Transverse colon (tissue), 3 donors: ENCODE results near the gene ENGASE.

Experiments
- EP300 ChIP-seq: sonication (generic); formaldehyde crosslinking; IDR thresholded peaks from one replicate; pipeline ENCODE4 v1.6.1; 2017; ENCODE audit warnings: antibody characterized with exemption, low read depth
- POLR2A ChIP-seq: fragments of 450-650 bp; IDR thresholded peaks from one replicate; pipeline ENCODE4 v1.6.1; 2016; ENCODE audit warnings: antibody characterized with exemption, mild to moderate bottlenecking, moderate library complexity
- TF ChIP-seq, protein P1 (sequence below), 5 experiments: fragments of 200-600 bp in 3 of 5; fragments of 450-650 bp in 2 of 5; sonication (generic) in 3 of 5; IDR thresholded peaks; 1 replicate in 2 of 5; 2 replicates in 3 of 5; pipeline ENCODE4 v1.5.1; 2016 to 2017; ENCODE audit warnings: antibody characterized with exemption in 5 of 5, inconsistent platforms in 3 of 5, mild to moderate bottlenecking in 2 of 5, moderate library complexity in 1 of 5

DNA sequence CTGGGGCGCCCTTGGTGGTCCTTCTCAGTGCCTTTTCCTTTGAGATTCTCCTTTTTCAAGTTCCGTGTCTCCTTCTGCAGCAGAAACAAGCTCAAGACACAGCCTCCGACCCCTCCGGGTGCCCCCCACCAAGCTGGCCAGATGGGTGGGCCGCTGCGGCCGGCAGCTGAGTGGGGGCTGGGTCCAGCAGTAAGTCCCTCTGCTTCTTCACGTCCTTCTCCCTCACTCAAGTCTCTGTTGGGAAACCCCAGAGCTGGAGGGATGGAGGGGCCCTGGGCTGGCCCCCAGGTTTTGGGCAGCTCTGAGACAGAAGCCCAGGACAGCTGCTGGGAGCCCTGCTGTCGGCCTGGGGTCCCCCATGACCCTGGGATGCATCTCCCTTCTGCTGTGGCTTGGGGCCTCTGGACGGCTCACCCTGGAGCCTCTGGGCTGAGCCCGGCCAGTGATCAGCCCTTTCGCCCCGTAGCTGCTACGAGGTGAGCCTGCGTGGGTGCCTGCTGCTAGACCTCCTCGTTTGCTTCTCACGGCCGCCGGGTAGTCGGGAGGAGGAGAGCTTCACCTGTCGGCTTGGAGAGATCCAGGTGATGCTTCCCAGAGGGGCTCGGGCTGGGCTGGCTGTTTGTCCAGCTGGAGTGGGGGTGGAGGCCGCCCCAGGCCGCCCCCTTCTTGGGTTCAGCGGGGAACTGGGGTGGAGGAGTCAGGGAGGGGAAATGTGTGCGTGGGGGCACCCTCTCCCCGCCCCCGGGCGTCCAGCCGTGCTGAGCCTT is 10.7 kb downstream of the ENGASE start:
- TF ChIP-seq EP300 (no peak), POLR2A (no peak)
- TF ChIP-seq, protein P1, sequence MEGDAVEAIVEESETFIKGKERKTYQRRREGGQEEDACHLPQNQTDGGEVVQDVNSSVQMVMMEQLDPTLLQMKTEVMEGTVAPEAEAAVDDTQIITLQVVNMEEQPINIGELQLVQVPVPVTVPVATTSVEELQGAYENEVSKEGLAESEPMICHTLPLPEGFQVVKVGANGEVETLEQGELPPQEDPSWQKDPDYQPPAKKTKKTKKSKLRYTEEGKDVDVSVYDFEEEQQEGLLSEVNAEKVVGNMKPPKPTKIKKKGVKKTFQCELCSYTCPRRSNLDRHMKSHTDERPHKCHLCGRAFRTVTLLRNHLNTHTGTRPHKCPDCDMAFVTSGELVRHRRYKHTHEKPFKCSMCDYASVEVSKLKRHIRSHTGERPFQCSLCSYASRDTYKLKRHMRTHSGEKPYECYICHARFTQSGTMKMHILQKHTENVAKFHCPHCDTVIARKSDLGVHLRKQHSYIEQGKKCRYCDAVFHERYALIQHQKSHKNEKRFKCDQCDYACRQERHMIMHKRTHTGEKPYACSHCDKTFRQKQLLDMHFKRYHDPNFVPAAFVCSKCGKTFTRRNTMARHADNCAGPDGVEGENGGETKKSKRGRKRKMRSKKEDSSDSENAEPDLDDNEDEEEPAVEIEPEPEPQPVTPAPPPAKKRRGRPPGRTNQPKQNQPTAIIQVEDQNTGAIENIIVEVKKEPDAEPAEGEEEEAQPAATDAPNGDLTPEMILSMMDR (IDR thresholded peaks at IDR 0.05): no peak
